NCI-H1092 treated with DMSO at 0.1 percent for 48 hours (cell line): ENCODE measurements around the gene LRRN2.

ENCODE experiments used
- DNase-seq: peaks from one replicate; lab custom pipeline; 2025; lab: John Stamatoyannopoulos, UW

The LRRN2 gene

DNA sequence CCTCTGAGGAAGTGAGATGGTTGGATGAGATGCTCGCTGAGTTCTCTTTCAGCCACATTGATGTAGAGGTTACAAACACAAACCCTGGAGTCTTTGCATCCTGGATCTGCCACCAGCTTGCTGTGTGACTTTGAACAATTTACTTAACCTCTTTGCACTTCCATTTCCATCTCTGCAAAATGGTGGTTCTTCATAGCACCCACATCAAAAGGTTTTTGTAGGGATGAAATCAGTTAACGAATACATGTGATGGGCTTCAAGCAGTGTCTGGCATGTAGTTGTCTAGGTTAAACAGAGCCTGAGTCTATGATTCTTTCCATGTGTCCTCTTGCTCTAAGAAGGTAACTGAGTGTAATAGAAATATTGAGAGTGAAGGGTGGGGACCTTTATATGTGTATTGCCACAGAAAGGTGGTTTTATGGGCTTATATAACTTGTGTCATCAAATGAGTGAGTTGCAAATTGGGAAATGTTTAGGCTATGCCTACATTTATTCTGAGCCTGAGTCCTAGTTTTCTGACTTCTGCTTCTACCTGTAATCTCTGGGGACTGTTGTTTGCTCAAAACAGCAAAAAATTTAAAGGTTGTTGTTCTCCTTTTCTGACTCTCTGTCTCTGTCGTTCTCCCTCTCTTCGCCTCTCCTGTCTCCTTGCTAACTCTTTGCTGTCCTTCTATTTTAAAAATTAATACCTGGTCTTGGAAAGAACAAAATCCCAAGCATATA is 27.3 kb upstream of the LRRN2 start:
- DNase-seq: no peak

- DNase-seq: peak; percentile 88
Measured at GRCh38 chr1:204711947-204712701, 26.6 kb upstream of the LRRN2 start.

GRCh38 chr1:204711103-204711946 is 25.8 kb upstream of the LRRN2 start:
- no peak for DNase-seq

GRCh38 chr1:204709960-204710912 is 24.7 kb upstream of the LRRN2 start:
- DNase-seq: no peak

DNA sequence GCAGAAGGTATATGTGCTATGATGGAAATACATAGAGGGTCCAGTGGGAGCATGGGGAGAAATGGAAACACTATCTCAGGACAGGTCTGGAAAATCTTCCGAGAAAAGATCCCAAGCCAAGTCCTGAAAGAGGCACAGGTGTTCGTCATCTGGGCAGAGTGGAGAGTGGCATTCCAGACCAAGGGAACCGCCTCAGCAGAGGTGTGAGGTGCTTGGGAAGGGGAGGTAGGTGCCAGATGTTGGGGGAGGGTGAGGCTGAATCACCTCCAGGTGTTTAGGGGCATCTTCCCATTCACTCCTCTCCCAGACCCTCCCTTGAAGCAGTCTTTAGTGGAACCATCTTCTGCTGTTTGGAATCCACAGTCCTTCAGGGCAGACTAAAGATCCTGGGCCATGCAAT is 23.5 kb upstream of the LRRN2 start:
- no peak for DNase-seq

GRCh38 chr1:204706838-204707509 is 21.4 kb upstream of the LRRN2 start:
- DNase-seq: peak; percentile 61

DNA sequence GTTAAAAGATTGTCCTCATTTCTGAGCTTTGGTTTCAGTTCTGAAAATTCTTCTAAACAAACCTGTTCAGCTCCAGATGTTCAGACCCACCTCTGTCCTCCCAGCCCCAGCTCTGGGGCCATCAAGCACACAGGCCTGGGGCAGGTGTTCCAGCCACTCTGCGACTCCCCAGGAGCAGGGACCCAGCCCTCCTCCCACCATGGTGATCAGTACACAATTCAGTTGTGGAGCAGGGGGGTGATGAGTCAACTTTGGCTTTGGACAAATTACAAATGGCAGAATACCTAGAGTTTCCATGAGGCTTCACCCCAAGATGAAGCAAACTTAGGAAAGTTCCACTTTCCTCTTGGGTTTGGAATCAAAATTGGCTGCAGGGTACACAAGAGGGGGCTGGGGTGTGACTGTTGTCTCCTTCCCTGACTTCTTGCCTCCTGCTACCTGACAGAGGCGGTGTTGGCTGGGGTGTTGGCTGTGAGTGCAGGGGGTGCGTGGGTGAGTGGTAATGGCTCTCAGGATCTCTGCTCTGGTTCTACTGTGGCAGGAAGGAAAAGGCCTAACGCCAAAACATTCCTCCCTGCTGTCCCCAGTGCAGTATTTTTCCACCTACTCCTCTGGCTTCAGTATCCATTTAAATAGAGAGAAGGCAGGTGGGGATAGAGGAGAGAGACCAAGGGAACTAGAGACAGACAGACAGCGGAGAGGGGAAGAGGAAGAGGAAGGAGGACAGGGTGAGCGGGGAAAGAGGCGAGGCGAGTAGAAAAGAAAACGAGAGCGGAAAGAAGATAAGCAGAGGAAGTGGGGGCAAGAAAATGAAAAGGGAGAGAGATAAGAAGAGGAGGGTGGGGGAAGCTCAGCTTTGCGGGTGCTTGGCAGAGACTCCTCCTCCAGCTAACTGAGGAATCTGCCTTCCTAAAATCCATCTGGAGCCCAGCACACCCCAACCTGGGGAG is 20.6 kb upstream of the LRRN2 start:
- no peak for DNase-seq

DNA sequence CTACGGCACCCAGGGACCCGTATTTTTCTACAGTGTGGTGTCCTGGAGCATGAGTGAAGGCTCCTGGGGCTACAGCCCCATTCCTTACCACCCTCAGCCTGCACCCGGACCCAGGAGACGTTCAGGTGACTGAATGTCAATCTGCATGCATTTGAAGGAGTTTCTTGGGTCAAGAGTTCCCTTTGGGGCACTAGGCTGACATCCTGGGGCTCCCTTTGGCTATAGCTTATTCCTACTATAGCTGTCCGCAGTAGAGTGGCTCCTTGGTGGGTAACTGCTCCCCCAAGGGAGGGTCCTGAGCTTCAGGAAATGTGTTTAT is 19.9 kb upstream of the LRRN2 start:
- DNase-seq: no peak

DNA sequence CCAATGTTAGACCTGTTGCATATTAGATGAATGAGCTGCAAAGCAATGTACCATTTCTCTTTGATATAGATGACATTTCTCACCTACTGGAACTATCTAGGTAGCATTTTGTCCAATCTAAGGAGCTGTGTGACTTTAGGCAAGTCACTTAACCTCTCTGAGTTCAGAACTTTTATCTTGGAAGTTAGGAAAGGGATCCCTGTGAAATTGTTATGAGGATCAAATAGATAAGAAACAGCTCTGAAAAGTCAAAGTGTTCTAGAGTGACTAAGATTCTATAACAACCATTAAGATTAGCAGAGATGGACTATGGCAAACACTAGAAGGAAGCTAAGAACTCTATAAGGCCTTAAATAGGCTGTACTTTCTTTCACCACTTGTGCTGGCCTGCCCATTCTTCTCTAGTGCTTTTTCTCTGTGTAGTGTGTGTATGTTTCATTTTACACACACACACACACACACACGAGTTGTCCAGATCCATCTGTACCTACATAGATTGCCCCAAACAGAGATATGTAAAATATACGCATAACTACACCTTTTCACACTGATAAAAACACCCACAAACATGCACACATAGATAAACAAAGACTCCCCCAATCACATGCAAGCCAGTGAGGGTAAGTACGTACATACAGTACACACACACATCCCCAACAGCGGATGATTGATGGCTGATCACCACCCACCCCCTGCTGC is 19.4 kb upstream of the LRRN2 start:
- DNase-seq: no peak

DNA sequence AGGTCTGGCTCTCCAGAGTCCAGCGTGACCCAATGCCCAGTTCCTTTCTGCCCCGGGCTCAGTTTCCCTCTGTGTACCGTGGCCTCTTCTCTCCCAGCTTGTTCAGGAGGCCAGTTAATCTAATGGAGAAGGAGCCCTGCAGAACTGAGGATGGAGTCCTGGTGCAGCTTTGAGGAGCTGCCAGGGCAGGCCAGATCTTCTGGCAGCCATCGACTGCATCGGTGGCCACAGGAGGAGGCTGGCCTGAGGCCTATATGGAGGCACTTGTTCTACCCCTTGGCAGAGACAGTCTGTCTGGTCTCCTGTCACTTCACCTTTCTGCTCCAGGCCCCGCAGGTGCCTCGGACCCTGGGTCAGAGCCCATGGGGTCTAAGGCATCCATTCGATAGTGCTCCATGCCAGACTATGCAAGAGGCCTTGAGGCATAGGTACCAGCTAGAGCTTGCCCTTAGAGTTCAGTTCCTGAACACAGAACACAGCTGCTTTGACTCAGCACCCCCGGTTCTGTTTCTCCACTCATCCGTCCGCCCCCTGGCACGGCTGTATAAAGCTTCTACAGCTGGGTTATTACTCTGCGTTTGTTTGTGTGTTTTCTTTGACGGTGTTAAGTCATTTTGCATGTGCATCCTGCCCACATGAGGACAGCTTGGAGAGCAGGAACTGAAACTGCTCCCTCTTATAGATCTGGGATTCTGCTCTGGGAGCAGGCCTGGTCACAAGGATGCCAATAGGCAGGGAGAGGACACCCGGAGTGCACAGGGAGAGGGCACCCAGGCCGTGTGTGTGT is 18.5 kb upstream of the LRRN2 start:
- DNase-seq: no peak

- no peak for DNase-seq
Measured at GRCh38 chr1:204703268-204703664, 17.7 kb upstream of the LRRN2 start.

DNA sequence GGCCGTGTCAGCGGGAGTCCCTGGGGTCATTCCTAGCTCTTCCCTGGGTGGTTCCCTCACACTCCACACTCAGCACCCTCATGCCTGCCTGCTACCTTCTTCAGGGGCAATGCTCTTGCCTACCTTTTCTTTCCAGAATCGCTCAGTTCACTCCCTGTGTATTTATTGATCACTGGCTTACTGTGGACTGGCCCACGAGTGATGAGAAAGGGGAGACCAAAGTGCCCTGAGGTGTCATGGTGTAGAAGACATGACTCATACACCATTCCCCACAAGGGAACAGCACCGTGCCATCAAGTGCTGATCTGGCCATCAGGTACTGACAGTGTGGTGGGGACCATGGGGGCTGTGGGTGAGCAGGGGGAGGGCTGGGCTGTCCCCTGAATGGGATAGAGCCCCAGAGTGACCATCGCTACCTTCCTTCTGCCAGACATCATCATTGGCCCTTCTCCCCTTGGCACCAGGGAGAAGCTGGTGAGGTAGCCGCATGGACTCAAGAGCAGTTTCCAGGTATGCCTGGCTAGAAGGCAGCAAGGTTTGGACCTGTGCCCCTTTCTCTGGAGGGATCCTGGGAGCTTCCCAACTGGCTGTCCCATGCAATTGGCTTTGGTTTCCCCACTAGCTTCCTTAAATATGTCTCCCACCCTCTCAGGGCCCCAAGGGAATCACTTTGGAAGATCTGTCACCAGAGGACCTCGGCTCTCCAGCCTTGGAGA is 17.2 kb upstream of the LRRN2 start:
- DNase-seq: no peak

DNA sequence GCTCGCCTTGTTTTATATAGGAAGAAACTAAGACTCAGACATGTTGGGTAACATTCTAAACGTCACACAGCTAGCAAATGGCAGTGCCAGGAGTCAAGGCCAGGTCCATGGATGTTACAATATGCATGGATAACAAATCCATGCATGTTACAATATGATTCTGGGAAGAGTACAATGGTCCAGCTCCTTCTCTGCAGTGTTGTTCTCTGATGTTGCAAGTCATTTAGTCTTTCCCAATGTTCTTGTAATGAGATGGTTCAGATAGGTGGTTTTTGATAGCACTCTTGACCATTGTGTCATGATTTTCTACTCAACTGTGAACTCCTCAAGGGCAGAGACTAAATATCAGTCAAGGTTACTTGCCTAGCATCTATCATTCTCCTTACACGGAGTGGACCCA is 15.7 kb upstream of the LRRN2 start:
- no peak for DNase-seq

- no peak for DNase-seq
Measured at GRCh38 chr1:204697893-204698292, 12.4 kb upstream of the LRRN2 start.

DNA sequence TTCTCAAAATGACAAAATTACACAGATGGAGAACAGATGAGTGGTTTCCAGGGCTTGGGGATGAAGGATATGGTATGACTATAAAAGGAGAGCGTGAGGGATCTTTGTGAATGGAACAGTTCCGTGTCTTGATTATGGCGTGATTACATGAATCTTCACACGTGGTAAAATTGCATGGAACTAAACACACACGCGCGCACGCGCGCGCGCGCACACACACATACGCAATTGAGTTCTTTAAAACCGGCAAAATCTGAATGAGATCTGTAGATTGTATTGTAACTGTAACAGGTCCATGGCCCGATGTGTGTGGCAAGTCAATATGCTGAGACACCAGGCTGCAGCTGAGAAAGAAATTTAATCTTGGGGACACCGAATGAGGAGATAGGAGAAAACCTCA is 11.1 kb upstream of the LRRN2 start:
- DNase-seq: no peak

DNA sequence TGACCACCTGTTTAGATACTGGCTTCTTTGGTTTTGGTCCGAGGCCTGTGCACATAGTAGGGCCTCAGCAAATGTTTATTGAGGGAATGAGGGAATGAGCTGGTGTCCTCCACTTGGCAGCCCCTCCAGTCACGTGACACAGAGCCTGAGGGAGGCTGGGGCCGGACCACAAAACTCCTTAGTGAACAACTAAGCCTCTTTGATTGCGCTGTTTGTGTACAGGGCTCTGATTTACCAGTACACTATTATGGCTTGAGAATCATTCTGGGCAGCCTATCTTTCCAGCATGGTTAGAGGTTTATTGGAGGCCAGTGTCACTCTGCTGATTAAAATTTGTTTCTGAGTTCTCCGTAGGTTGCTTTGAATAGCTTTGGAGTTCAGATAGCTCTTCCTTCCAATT is 10.2 kb upstream of the LRRN2 start:
- DNase-seq: no peak

DNA sequence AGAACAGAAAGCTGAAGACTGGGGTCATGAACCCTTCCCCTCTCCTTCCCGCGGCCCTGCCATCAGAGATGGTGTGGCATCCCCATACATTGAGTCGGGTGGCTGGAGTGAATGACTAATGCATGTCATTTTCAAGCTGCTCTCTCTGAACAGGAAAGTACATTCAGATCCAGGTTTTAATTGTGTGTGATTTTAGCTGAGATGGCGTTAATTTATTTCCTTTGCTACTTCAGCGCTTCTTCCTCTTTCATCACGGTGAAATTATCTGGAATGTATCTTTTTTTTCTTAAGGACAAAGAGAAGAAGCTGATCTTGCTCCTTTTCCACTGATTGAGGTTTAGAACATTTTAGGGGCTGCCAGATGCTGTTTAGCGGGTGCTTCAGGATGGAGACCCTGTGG is 8.6 kb upstream of the LRRN2 start:
- no peak for DNase-seq

DNA sequence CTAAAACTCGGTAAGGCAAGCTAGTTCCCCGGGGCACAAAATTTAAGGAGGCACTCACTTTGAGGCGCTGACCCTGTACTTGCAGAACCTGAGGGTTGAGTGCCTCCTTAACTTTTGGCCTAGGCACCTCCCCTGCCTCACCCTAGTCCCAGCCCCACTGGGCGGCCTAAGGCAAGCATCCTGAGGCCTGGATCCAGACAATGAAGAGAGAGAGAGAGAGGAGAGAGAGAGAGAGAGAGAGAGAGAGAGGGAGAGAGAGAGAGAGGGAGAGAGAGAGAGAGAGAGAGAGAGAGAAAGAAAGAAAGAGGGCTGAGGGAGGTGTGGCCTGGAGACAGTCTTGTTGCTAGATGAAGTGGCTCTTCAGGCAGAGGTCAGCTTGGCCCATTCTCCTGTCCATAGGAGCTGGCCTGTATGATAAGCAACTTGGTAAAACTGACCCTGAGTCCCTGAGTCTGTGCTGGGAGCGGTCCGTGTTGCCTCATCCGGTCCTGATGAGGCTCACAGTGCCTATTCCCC is 7.4 kb upstream of the LRRN2 start:
- no peak for DNase-seq
